GM10248 (cell line): ENCODE data around the gene RFX4.

Source experiments
- CTCF ChIA-PET: fragments of 300-600 bp; sonication (Branson Sonifier 250); formaldehyde crosslinking; extraction: SDS; loops from one replicate; lab custom pipeline; 2021; ENCODE audit warnings: antibody characterized with exemption; lab: Yijun Ruan, JAX
- POLR2A ChIA-PET: fragments of 350-650 bp; sonication (Branson Sonifier 250); formaldehyde crosslinking; extraction: SDS; loops from one replicate; lab custom pipeline; 2020; ENCODE audit warnings: antibody characterized with exemption; lab: Yijun Ruan, JAX
- DNase-seq: peaks from one replicate; pipeline ENCODE4 v3.0.0; 2012; ENCODE audit errors: extremely low spot score
- CTCF ChIP-seq: IDR thresholded peaks from 2 replicates; pipeline ENCODE4 v1.5.1; 2012; ENCODE audit warnings: mild to moderate bottlenecking, low read depth; ENCODE audit errors: extremely low read depth, missing control alignments, control extremely low read depth

The RFX4 gene

GRCh38 chr12:106582641-106583230, at the start of gene RFX4:
Gene RFX4 (plus strand): TSS chr12:106583004. CDS start chr12:106583321, 317 bp downstream.
- DNase-seq, result no peak
- ChIA-PET POLR2A (no interaction called here), CTCF (no interaction called here)
- no peak for TF ChIP-seq CTCF

- CTCF ChIA-PET, result interaction anchor here (0.9 kb wide), 1 partner anchor 15 kb away, joined by 3 read pairs; no protein-coding TSS in a partner anchor
- no peak for DNase-seq
- POLR2A ChIA-PET, result no interaction called here
- no peak for TF ChIP-seq CTCF
These were observed 41.6 kb upstream of the RFX4 start for GRCh38 chr12:106541201-106541600.

GRCh38 chr12:106551410-106551809, 31.4 kb upstream of the RFX4 start:
- no peak for TF ChIP-seq CTCF
- DNase-seq, result no peak
- CTCF ChIA-PET, result no interaction called here
- POLR2A ChIA-PET, result no interaction called here

- TF ChIP-seq CTCF, result no peak
- CTCF ChIA-PET, result no interaction called here
- no peak for DNase-seq
- POLR2A ChIA-PET, result no interaction called here
These were observed 30.6 kb upstream of the RFX4 start for GRCh38 chr12:106552228-106552627.

DNA sequence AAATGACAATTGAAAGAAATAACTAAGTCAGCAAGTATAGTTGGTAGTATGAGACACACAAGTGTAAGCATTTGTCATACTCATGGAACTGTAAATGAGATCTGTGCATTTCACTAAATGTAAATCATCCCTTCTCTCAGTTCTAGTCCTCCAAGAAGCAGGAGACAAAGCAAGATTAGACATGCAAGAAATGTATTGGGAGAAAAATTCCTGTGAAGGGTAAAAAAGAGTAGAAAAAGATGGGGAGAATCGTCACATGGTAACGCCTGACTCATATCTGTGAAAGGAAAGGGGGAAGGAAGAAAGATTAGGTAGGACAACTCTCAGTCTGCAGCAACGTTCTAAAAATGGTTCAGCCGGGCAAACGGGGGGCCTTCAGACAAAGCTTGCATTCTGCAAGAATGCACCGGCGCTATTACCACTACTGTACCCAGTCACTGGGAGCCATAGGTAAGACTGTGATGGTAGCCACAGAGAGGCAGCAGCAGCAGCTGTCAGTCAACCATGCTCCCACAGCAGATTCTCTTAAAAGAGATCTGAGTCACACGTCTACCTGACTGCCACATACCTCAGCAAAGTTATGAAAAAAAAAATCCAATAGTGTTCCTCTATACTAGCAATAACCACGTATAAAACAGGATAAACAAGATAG, 18.0 kb upstream of the RFX4 start:
- ChIA-PET CTCF (no interaction called here), POLR2A (no interaction called here)
- DNase-seq, result no peak
- no peak for TF ChIP-seq CTCF

DNA sequence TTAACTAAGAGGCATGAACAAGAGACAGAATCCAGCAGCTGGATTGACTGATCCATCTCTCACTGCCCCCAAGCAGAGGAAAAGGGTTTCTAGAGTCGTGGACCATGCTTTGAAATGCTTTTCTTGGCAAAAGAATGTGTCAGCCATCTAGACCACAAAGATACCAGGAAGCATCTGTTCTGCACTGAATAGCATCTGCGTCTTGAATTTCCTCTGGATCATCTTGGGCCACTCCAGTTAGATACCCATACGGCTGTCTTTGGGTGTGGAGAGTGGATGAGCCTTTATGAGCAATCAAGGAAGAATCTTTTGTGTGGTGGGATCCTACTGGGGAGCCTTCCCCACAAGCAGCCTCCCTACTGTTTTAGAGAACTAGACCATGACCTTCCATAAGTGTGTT, 16.0 kb upstream of the RFX4 start:
- TF ChIP-seq CTCF, result no peak
- CTCF ChIA-PET, result no interaction called here

More for the DNA sequence above, 16.0 kb upstream of the RFX4 start:
- POLR2A ChIA-PET, result no interaction called here
- no peak for DNase-seq
